ENCODE data around the gene ADAMTS13.

DNA sequence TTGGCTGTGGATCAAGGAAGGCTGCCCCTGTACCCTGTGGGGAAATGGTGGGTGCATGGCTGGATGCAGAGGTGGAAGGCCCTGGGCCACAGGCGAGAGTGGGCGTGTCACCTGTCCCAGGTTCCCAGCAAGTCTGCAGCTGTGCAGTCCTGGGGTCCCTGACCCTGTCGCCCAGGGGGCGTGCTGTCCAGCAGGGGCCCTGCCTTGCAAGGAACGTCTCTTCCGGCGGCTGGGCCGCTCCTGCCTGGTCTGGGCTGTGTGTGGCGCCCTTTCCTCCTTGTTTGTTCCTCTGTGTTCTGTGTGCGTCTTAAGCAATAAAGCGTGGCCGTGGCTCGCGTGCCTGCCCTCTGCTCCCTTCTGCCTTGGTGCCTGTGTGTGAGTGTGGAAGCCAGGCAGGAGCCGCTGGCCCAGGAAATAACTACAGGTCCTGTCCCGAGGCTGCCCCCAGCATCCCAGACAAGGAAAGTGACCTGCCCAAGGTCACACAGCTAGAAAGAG lies 48.3 kb downstream of the ADAMTS13 start:
- TF ChIP-seq CTCF (IDR thresholded peaks at IDR 0.05) (no peak), POLR2A (IDR thresholded peaks at IDR 0.05) (no peak)

Data from Peyer's patch (tissue), 4 donors.